ENCODE results near the gene KRTAP10-7. TPM values are rescaled to one million over a fixed set of nuclear protein-coding genes. Genes with fewer than 3 reads are reported as not detected.
"Not testable (repeated sequence)": the region's sequence is repeated elsewhere in the genome, so short reads cannot be mapped to it uniquely, and the experiment has no call there.

Gene KRTAP10-7
- total RNA-seq, 4 donors from 2014 or later, result not detected

GRCh38 chr21:44579056-44579832, 21.2 kb upstream of the KRTAP10-7 start:
- no peaks in the 10 kb centered on the region for H3K36me3 ChIP-seq
- no peak overlapping the region for H3K4me3 ChIP-seq
- no peak overlapping the region for H3K27ac ChIP-seq
- no peaks in the 10 kb centered on the region for H3K9me3 ChIP-seq
- intact Hi-C loops (cut with DNase I; ENCODE audit: low total_unique reads), result no loop called here
- DNase-seq, result no peak
- TF ChIP-seq CTCF (IDR thresholded peaks at IDR 0.05), result no peak
- TF ChIP-seq POLR2A (IDR thresholded peaks at IDR 0.05), result no peak
- no peaks in the 10 kb centered on the region for H3K4me1 ChIP-seq
- H3K27me3 ChIP-seq, result peaks cover 0 to 3% of the 10 kb centered on the region in 2 donors

GRCh38 chr21:44579833-44580144, 20.6 kb upstream of the KRTAP10-7 start:
- Histone ChIP-seq H3K4me3 (no peak overlapping the region), H3K9me3 (no peaks in the 10 kb centered on the region), H3K27ac (no peak overlapping the region), H3K4me1 (no peaks in the 10 kb centered on the region), H3K36me3 (no peaks in the 10 kb centered on the region), H3K27me3 (peaks cover 0 to 4% of the 10 kb centered on the region in 2 donors)
- intact Hi-C loops (cut with DNase I; ENCODE audit: low total_unique reads), result no loop called here
- DNase-seq, result no peak
- no peak for TF ChIP-seq CTCF (IDR thresholded peaks at IDR 0.05)
- no peak for TF ChIP-seq POLR2A (IDR thresholded peaks at IDR 0.05)

- H3K4me1 ChIP-seq; DNase-seq; H3K27me3 ChIP-seq; H3K36me3 ChIP-seq; H3K9me3 ChIP-seq; intact Hi-C loops (cut with DNase I; ENCODE audit: low total_unique reads); H3K27ac ChIP-seq; H3K4me3 ChIP-seq: not testable (repeated sequence)
These were observed 20.1 kb upstream of the KRTAP10-7 start, which contains the start of gene KRTAP10-5 for GRCh38 chr21:44580231-44580821. Gene KRTAP10-5, minus strand, starts transcription at chr21:44580604. Its CDS starts 26 bp downstream, at chr21:44580578.

GRCh38 chr21:44581158-44581557, 19.2 kb upstream of the KRTAP10-7 start:
- no peak for TF ChIP-seq CTCF (IDR thresholded peaks at IDR 0.05)
- TF ChIP-seq POLR2A (IDR thresholded peaks at IDR 0.05), result no peak
- intact Hi-C loops (cut with DNase I; ENCODE audit: low total_unique reads), result no loop called here
- Histone ChIP-seq H3K9me3 (no peaks in the 10 kb centered on the region), H3K27ac (no peak overlapping the region), H3K4me3 (no peak overlapping the region), H3K27me3 (peaks cover 0 to 4% of the 10 kb centered on the region in 2 donors), H3K4me1 (no peaks in the 10 kb centered on the region), H3K36me3 (no peaks in the 10 kb centered on the region)
- no peak for DNase-seq

GRCh38 chr21:44582055-44582454, 18.3 kb upstream of the KRTAP10-7 start:
- TF ChIP-seq POLR2A (IDR thresholded peaks at IDR 0.05), result no peak
- no peak for TF ChIP-seq CTCF (IDR thresholded peaks at IDR 0.05)
- intact Hi-C loops (cut with DNase I; ENCODE audit: low total_unique reads), result no loop called here

More at GRCh38 chr21:44582055-44582454, 18.3 kb upstream of the KRTAP10-7 start:
- Histone ChIP-seq H3K36me3 (no peaks in the 10 kb centered on the region), H3K27ac (no peak overlapping the region), H3K27me3 (peaks cover 0 to 4% of the 10 kb centered on the region in 2 donors), H3K4me3 (no peak overlapping the region), H3K9me3 (no peaks in the 10 kb centered on the region), H3K4me1 (no peaks in the 10 kb centered on the region)
- DNase-seq, result no peak

Measured in uterus (tissue), 4 donors.